ENCODE data around the gene PEAK1. TPM values are rescaled to one million over a fixed set of nuclear protein-coding genes. Genes with fewer than 3 reads are reported as not detected.
A peak's percentile ranks its signal among the peaks of the same experiment; 100 is the strongest.

PEAK1 gene
- polyA plus RNA-seq, 1 donor (not counting 4 experiments of a cell fraction or from before 2014, with no cell fraction given), result 5.9 TPM

DNA sequence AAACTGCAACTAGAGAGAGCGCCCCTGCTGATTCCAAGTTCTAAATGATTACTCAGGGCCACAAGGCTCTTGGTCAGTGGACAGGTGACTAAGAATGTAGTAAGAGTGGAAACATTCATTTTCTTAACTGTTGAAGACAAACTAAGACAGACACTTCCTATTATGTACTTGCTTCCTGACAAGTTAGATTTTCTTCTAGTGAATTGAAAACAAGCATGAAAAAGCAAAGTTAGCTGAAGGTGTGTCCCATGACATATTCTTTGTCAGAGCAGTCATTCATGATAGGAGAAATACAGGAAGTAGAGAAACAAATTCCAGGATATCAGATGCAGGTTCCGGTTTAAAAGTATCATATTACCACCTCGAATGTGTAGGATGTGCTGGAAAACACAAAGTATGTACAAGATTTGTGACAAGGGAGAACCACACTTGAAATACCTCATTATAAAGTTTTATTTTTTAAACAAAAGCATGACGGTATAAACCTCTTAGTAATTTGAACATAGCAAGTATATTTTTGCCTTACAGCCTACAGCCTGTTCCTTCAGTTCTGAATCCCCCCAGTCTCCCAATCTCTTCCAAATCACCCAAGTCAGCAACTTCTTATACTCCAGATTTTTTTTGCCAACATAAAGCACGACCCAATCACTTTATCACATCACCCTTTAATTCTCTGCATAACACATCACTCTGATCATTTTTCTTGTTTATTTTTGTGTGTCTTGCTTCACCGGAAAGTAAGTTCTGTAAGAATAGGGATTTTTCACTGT lies 355.2 kb downstream of the PEAK1 start:
- no peak for FAIRE-seq
- H2AFZ ChIP-seq (ENCODE audit: control insufficient read depth, low read length), result no peak overlapping the region
- no peaks in the 10 kb centered on the region for H4K20me1 ChIP-seq (ENCODE audit: control insufficient read depth, extremely low read depth, insufficient read depth, low read length)
- peaks cover 39% of the 10 kb centered on the region for H3K4me1 ChIP-seq (ENCODE audit: control insufficient read depth, extremely low read depth, insufficient read depth, low read length)
- peak overlapping the region; percentile 41 for H3K27ac ChIP-seq (ENCODE audit: control insufficient read depth, insufficient read depth, low read length)
- H3K4me3 ChIP-seq (ENCODE audit: control insufficient read depth in 2 of 3, extremely low read depth in 1 of 3, insufficient read depth in 2 of 3, low read depth in 1 of 3, low read length in 3 of 3), result peak overlapping the region in 2 of 3 experiments; percentile 9 to 16
- no peak for TF ChIP-seq EZH2 (IDR thresholded peaks at IDR 0.05; ENCODE audit: low read length)
- TF ChIP-seq, protein P1, sequence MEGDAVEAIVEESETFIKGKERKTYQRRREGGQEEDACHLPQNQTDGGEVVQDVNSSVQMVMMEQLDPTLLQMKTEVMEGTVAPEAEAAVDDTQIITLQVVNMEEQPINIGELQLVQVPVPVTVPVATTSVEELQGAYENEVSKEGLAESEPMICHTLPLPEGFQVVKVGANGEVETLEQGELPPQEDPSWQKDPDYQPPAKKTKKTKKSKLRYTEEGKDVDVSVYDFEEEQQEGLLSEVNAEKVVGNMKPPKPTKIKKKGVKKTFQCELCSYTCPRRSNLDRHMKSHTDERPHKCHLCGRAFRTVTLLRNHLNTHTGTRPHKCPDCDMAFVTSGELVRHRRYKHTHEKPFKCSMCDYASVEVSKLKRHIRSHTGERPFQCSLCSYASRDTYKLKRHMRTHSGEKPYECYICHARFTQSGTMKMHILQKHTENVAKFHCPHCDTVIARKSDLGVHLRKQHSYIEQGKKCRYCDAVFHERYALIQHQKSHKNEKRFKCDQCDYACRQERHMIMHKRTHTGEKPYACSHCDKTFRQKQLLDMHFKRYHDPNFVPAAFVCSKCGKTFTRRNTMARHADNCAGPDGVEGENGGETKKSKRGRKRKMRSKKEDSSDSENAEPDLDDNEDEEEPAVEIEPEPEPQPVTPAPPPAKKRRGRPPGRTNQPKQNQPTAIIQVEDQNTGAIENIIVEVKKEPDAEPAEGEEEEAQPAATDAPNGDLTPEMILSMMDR (optimal IDR thresholded peaks at IDR 0.05 in 1 of 3, IDR thresholded peaks at IDR 0.05 in 1 of 3, conservative IDR thresholded peaks at IDR 0.05 in 1 of 3; ENCODE audit: extremely low read depth in 1 of 3, insufficient read depth in 2 of 3, low read length in 3 of 3), result no peak
- dilution Hi-C loops (cut with MboI; ENCODE audit: extremely low pct_ligation_motif_present, low sequenced_read_pairs), result no loop called here
- peaks cover 36% of the 10 kb centered on the region for H3K79me2 ChIP-seq (ENCODE audit: control insufficient read depth, insufficient read depth, low read length)
- no peaks in the 10 kb centered on the region for H3K36me3 ChIP-seq (ENCODE audit: control insufficient read depth in 2 of 2, extremely low read depth in 1 of 2, insufficient read depth in 2 of 2, low read length in 2 of 2)
- no peaks in the 10 kb centered on the region for H3K9me3 ChIP-seq (ENCODE audit: control insufficient read depth, low read depth, low read length)
- no peaks in the 10 kb centered on the region for H3K27me3 ChIP-seq (ENCODE audit: control insufficient read depth, extremely low read depth, insufficient read depth, low read length)
- DNase-seq (ENCODE audit: low read depth, low spot score), result peak; percentile 54
- peaks cover 2% of the 10 kb centered on the region for H3K9me1 ChIP-seq (ENCODE audit: control insufficient read depth, extremely low read depth, insufficient read depth, low read length)
- no peak overlapping the region for H3K9ac ChIP-seq (ENCODE audit: control insufficient read depth, extremely low read depth, insufficient read depth, low read length)
- H3K4me2 ChIP-seq (ENCODE audit: control insufficient read depth, extremely low read depth, insufficient read depth, low read depth, low read length), result peak overlapping the region; percentile 52

DNA sequence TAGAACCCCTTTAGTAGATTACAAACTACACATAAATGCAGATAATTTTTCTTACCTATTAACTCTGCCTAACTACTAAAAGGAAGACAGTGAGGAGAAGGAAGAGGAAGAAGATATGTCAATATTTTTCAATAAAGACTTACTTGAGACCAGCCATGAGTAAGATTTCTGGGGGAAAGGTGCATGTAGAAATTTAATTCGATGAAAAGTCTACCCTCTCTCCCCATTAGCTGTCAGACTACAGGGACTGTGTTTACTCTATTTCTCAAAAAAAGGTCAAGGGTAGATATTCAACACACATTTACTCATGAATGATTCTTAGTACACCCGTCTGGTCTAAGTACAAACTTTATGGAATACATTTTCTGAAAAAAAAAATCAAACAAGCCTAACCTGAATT lies 355.8 kb downstream of the PEAK1 start:
- Histone ChIP-seq H3K9ac (ENCODE audit: control insufficient read depth, extremely low read depth, insufficient read depth, low read length) (no peak overlapping the region), H4K20me1 (ENCODE audit: control insufficient read depth, extremely low read depth, insufficient read depth, low read length) (no peaks in the 10 kb centered on the region), H3K4me3 (ENCODE audit: control insufficient read depth in 2 of 3, extremely low read depth in 1 of 3, insufficient read depth in 2 of 3, low read depth in 1 of 3, low read length in 3 of 3) (no peak overlapping the region), H3K36me3 (ENCODE audit: control insufficient read depth in 2 of 2, extremely low read depth in 1 of 2, insufficient read depth in 2 of 2, low read length in 2 of 2) (no peaks in the 10 kb centered on the region), H3K27ac (ENCODE audit: control insufficient read depth, insufficient read depth, low read length) (peak overlapping the region; percentile 45), H3K4me1 (ENCODE audit: control insufficient read depth, extremely low read depth, insufficient read depth, low read length) (peaks cover 35% of the 10 kb centered on the region), H3K27me3 (ENCODE audit: control insufficient read depth, extremely low read depth, insufficient read depth, low read length) (no peaks in the 10 kb centered on the region), H3K79me2 (ENCODE audit: control insufficient read depth, insufficient read depth, low read length) (peaks cover 31% of the 10 kb centered on the region), H3K4me2 (ENCODE audit: control insufficient read depth, extremely low read depth, insufficient read depth, low read depth, low read length) (peak overlapping the region; percentile 52), H3K9me1 (ENCODE audit: control insufficient read depth, extremely low read depth, insufficient read depth, low read length) (peaks cover 2% of the 10 kb centered on the region), H3K9me3 (ENCODE audit: control insufficient read depth, low read depth, low read length) (no peaks in the 10 kb centered on the region), H2AFZ (ENCODE audit: control insufficient read depth, low read length) (no peak overlapping the region)
- dilution Hi-C loops (cut with MboI; ENCODE audit: extremely low pct_ligation_motif_present, low sequenced_read_pairs), result no loop called here
- no peak for TF ChIP-seq EZH2 (IDR thresholded peaks at IDR 0.05; ENCODE audit: low read length)
- TF ChIP-seq, protein P1 (optimal IDR thresholded peaks at IDR 0.05 in 1 of 3, IDR thresholded peaks at IDR 0.05 in 1 of 3, conservative IDR thresholded peaks at IDR 0.05 in 1 of 3; ENCODE audit: extremely low read depth in 1 of 3, insufficient read depth in 2 of 3, low read length in 3 of 3), result no peak
- DNase-seq (ENCODE audit: low read depth, low spot score), result no peak
- no peak for FAIRE-seq

Measured in keratinocyte (primary cell).